Activated CD8-positive, alpha-beta T cell treated with anti-CD3 and anti-CD28 coated beads for 36 hours (primary cell): ENCODE measurements around the gene USP40. TPM values are rescaled to one million over a fixed set of nuclear protein-coding genes. Genes with fewer than 3 reads are reported as not detected.

Experiments used
- ATAC-seq: fragments of 200-7000 bp; cut with Tn5 transposase; one replicate; pipeline ENCODE4 v1.10.0; 2021; ENCODE audit warnings: mild to moderate bottlenecking, moderate library complexity
- CTCF ChIA-PET: fragments of 350-600 bp; sonication (Branson Sonifier 250); formaldehyde crosslinking; loops from one replicate; lab custom pipeline; 2021; ENCODE audit warnings: antibody characterized with exemption; lab: Charles Lee
- POLR2A ChIA-PET: fragments of 350-600 bp; sonication (Branson Sonifier 250); formaldehyde crosslinking; loops from one replicate; lab custom pipeline; 2021; ENCODE audit warnings: antibody characterized with exemption; lab: Charles Lee
- DNase-seq: peaks from one replicate; pipeline ENCODE4 v3.0.0-alpha.2; 2020
- H3K27ac Mint-ChIP-seq: one replicate; pipeline ENCODE4 v1.8.0; 2021; ENCODE audit warnings: mild to moderate bottlenecking, mixed read lengths
- H3K27me3 Mint-ChIP-seq: one replicate; pipeline ENCODE4 v1.8.0; 2021; ENCODE audit warnings: mixed read lengths
- H3K36me3 Mint-ChIP-seq: one replicate; pipeline ENCODE4 v1.8.0; 2021; ENCODE audit warnings: low read depth, mixed read lengths
- H3K4me1 Mint-ChIP-seq: one replicate; pipeline ENCODE4 v1.8.0; 2021; ENCODE audit warnings: low read depth, mixed read lengths
- H3K4me3 Mint-ChIP-seq: one replicate; pipeline ENCODE4 v1.8.0; 2021; ENCODE audit warnings: mild to moderate bottlenecking, moderate library complexity, mixed read lengths
- H3K9me3 Mint-ChIP-seq: one replicate; pipeline ENCODE4 v1.8.0; 2021; ENCODE audit warnings: mixed read lengths
- CTCF ChIP-seq: fragments of 200-600 bp; IDR thresholded peaks from one replicate; pipeline ENCODE4 v1.8.0; 2022; ENCODE audit warnings: antibody characterized with exemption, mild to moderate bottlenecking
- intact Hi-C: fragments of 100-400 bp; cut with micrococcal nuclease; formaldehyde crosslinking; loops from one replicate; pipeline ENCODE4 v1.10.0; 2022
- total RNA-seq, 2 experiments: library from RNA; stranded (reverse); gene quantifications; one replicate each; pipeline ENCODE4 v1.2.3, GENCODE V29; 2021

USP40 gene
- total RNA-seq, 2 experiments from 2014 or later, result 14.0 to 15.8 TPM

DNA sequence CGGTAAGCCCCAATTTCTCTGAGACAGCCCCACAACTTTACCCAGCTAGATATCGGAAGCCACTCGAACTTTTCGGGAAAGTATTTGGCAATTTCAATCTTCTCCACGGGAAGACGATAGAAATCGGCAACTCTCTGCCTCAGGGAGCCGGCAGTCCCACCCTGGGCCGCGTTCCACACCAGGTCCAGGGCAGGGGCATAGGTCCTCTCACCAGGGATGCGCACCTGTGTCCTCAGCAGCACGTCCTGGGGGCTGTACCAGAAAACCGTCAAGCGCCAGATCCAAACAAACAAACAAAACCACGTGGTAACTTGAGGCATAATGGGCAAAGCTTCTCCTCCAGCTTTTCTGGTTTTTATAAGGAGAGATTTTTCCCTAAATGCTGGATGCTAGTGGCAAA, 80.9 kb downstream of the USP40 start:
- ATAC-seq (no peak), DNase-seq (no peak)
- Mint-ChIP-seq H3K27me3 (no peaks in the 10 kb centered on the region), H3K27ac (no peak overlapping the region), H3K4me1 (no peaks in the 10 kb centered on the region), H3K4me3 (no peak overlapping the region), H3K9me3 (no peaks in the 10 kb centered on the region), H3K36me3 (peaks cover 4% of the 10 kb centered on the region)
- CTCF ChIA-PET, result no interaction called here
- intact Hi-C loops, result no loop called here
- POLR2A ChIA-PET, result no interaction called here
- no peak for TF ChIP-seq CTCF

DNA sequence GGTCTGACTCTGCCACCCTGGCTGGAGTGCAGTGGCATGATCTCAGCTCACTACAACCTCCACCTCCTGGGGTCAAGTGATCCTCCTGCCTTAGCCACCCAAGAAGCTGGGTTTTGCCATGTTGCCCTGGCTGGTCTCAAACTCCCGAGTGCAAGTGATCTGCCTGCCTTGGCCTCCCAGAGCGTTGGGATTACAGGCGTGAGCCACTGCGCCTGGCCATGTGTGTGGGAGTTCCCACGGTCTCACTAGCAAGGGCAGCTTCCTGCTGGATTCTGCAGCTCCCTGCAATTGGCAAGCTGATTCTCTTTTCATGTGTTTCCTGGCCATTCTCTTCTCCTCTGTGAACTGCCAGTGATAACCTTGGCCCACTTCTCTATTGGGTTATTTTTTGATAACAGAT, 84.0 kb downstream of the USP40 start:
- ChIA-PET CTCF (no interaction called here), POLR2A (no interaction called here)
- no peak for ATAC-seq
- Mint-ChIP-seq H3K4me1 (no peaks in the 10 kb centered on the region), H3K9me3 (no peaks in the 10 kb centered on the region), H3K36me3 (peaks cover 2% of the 10 kb centered on the region), H3K27me3 (no peaks in the 10 kb centered on the region), H3K27ac (no peak overlapping the region), H3K4me3 (no peak overlapping the region)
- no peak for TF ChIP-seq CTCF
- DNase-seq, result no peak
- intact Hi-C loops, result no loop called here

GRCh38 chr2:233481368-233482142, 85.0 kb downstream of the USP40 start:
- peaks cover 2% of the 10 kb centered on the region for H3K36me3 Mint-ChIP-seq
- CTCF ChIA-PET, result no interaction called here
- DNase-seq (no peak), ATAC-seq (no peak)
- intact Hi-C loops, result no loop called here
- no peaks in the 10 kb centered on the region for H3K4me1 Mint-ChIP-seq
- no peak overlapping the region for H3K27ac Mint-ChIP-seq
- H3K4me3 Mint-ChIP-seq, result no peak overlapping the region
- no peak for TF ChIP-seq CTCF
- H3K9me3 Mint-ChIP-seq, result no peaks in the 10 kb centered on the region
- POLR2A ChIA-PET, result no interaction called here
- no peaks in the 10 kb centered on the region for H3K27me3 Mint-ChIP-seq

DNA sequence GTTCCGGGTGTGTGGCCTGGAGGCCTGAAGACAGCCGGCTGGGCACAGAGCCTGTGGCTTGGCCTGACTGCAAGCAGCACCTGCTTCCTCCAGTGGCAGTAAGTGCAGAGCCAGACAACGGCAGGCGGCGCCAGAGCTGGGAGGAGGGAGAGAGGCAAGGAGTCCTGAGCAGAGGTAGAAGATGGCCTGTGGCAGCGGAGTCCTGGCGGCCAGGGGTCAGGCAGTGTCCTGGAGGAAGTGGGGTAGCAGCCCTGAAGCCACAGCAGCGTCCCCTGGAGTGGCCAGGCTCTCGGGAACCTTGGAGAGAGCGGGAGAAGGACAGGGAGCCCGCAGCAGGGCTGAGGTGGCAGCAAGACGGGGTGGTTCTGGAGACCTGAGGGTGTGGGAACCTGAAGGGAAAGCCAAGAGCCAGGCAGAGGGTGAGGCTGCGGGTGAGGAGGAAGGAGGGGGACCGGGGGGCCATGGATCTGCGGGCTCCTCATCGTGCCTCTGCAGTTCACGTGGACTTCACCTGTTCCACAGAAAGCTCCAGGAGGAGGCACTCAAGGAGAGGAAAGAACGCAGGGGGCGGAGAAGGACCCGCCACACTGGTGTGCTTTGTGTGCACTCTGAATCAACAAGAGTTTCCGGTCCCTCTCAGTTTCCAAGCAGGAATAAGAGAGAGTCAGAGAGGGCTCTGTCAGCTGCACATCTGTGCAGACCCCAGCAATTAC, 85.9 kb downstream of the USP40 start:
- no peak for ATAC-seq
- no peaks in the 10 kb centered on the region for H3K9me3 Mint-ChIP-seq
- H3K27me3 Mint-ChIP-seq, result no peaks in the 10 kb centered on the region
- no peak overlapping the region for H3K27ac Mint-ChIP-seq
- H3K36me3 Mint-ChIP-seq, result peaks cover 2% of the 10 kb centered on the region
- DNase-seq, result no peak
- ChIA-PET POLR2A (no interaction called here), CTCF (no interaction called here)
- H3K4me3 Mint-ChIP-seq, result no peak overlapping the region
- TF ChIP-seq CTCF, result no peak
- H3K4me1 Mint-ChIP-seq, result no peaks in the 10 kb centered on the region
- intact Hi-C loops, result no loop called here
